Left renal cortex interstitium (tissue), 4 donors: ENCODE results near the gene ZBTB25. TPM values are rescaled to one million over a fixed set of nuclear protein-coding genes. Genes with fewer than 3 reads are reported as not detected.
"Not testable (repeated sequence)": the region's sequence is repeated elsewhere in the genome, so short reads cannot be mapped to it uniquely, and the experiment has no call there.

Source experiments
- DNase-seq, 4 donors: peaks; one replicate each; pipeline ENCODE4 v3.0.0-alpha.2; 2013; ENCODE audit warnings: low read depth in 4 of 4, low spot score in 2 of 4, missing footprints in 1 of 4
- polyA plus RNA-seq, 4 donors: library from polyadenylated mRNA; unstranded; fragments of 120-200 nt; gene quantifications; one replicate each; pipeline ENCODE4 v1.2.1, GENCODE V29; 2013; ENCODE audit not compliant: insufficient read length in 4 of 4

The ZBTB25 gene
- polyA plus RNA-seq, 4 donors = 8.4 to 15.3 (median 11.6) TPM

- not testable (repeated sequence) for DNase-seq
These were observed 14.0 kb upstream of the ZBTB25 start for GRCh38 chr14:64517667-64518066.

GRCh38 chr14:64516969-64517368 lies 13.3 kb upstream of the ZBTB25 start:
- no peak for DNase-seq

- DNase-seq = no peak
These were observed 11.4 kb upstream of the ZBTB25 start for GRCh38 chr14:64515053-64515452.

- DNase-seq = no peak
These were observed 9.6 kb upstream of the ZBTB25 start for GRCh38 chr14:64513271-64513670.

GRCh38 chr14:64510825-64511671 lies 7.4 kb upstream of the ZBTB25 start:
- DNase-seq = peak in 2 of 4 donors; percentile 37 to 65

GRCh38 chr14:64509036-64509435 lies 5.4 kb upstream of the ZBTB25 start:
- no peak for DNase-seq

- DNase-seq = no peak
These were observed 4.7 kb upstream of the ZBTB25 start for GRCh38 chr14:64508215-64508776.

GRCh38 chr14:64507376-64508156 lies 3.9 kb upstream of the ZBTB25 start:
- no peak for DNase-seq

GRCh38 chr14:64506721-64507120 lies 3.1 kb upstream of the ZBTB25 start:
- DNase-seq = no peak

GRCh38 chr14:64504897-64505794 lies 1.5 kb upstream of the ZBTB25 start:
- DNase-seq = peak in 3 of 4 donors; percentile 84 to 89 (median 85)

GRCh38 chr14:64504310-64504896 lies 765 bp upstream of the ZBTB25 start, which contains the start of gene ZBTB1:
TSS of gene ZBTB1 (plus strand) at chr14:64504770. CDS start at chr14:64521505, 16,735 bp downstream.
- peak in 3 of 4 donors; percentile 60 to 79 (median 65) for DNase-seq

- no peak for DNase-seq
These were observed 678 bp downstream of the ZBTB25 start for GRCh38 chr14:64502887-64503433.

- no peak for DNase-seq
These were observed 1.2 kb downstream of the ZBTB25 start for GRCh38 chr14:64502456-64502855.

GRCh38 chr14:64501411-64502171 lies 2.0 kb downstream of the ZBTB25 start:
- DNase-seq = peak in 1 of 4 donors; percentile 33

GRCh38 chr14:64500088-64500487 lies 3.5 kb downstream of the ZBTB25 start:
- no peak for DNase-seq

- DNase-seq = no peak
These were observed 6.9 kb downstream of the ZBTB25 start for GRCh38 chr14:64496764-64497163.

GRCh38 chr14:64495252-64495651 lies 8.4 kb downstream of the ZBTB25 start:
- DNase-seq = no peak

GRCh38 chr14:64493455-64493854 lies 10.2 kb downstream of the ZBTB25 start:
- DNase-seq = no peak

GRCh38 chr14:64491637-64492036 lies 12.0 kb downstream of the ZBTB25 start:
- DNase-seq = no peak
